MV-4-11 (cell line): Measurements from ENCODE around the gene RAB20.
"Not testable (repeated sequence)": the region's sequence is repeated elsewhere in the genome, so short reads cannot be mapped to it uniquely, and the experiment has no call there.

Experiments
- DNase-seq: peaks from one replicate; lab custom pipeline; 2025; lab: John Stamatoyannopoulos, UW

RAB20 gene

GRCh38 chr13:110491869-110492678, 69.4 kb downstream of the RAB20 start:
- no peak for DNase-seq

DNA sequence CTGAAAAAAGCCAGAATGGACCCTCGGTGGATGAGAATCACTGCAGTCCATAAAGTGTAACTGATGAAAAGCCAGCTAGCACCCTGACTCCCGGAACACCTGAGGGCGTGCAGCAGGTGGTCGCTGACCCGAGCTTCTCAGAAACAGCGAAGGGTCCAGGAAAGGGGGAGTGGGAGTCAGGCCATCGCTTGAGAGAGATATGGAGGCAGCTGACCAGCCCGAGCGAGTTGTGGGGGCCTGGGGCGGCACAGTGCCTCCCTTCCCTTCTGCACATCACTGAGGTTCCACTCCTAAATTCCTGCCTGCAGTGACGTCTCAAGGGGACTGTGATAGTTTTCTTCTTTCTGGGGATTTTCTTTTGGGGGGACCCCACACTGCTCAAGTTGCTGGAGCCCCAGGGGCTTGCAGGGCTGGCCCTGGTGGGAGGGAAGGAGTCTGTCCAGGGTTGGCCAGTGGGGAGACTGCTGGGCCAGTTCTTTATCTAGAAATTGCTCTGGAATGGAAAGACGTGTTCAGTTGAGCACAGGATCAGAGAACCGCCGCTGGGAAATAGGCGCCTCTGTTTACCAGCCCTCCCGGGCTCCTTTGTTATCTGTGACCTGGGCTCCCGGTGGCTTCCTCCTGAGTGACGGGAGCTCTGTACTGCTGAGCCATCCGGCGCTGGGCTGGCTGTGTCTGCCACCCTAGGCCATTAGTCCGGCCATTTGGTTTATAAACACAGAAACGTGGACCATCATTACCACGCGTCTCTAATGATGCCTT, 71.3 kb downstream of the RAB20 start:
- DNase-seq = no peak

GRCh38 chr13:110486880-110487279, 74.6 kb downstream of the RAB20 start:
- DNase-seq = not testable (repeated sequence)

DNA sequence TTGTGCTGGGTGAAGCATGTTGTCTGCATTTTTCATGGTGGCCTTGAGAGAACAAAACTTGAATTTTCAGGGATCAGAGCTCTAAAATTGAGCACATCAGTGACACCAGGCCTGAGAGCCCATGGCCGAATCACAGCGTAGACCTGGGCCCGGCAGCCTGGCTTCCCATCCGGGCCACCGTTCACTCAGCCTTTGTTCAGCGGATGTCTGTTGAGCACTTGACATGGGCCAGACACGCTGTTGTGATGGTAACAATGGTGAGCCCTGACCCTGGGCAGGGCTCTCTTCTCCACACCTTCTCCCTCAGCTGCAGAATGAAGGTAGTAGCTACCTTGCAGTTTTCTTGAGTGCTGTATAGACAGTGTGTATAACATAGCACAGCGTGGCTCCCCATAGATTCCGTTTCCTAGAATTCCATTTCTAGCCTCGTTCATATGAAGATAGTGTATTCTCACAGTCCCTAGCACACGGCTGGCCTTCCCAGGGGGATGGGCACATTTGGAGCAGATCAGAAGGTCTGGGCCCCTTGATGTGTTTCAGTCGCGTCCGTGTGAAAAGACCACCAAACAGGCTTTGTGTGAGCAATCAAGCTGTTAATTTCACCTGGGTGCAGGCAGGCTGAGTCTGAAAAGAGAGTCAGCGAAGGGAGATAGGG, 75.3 kb downstream of the RAB20 start:
- no peak for DNase-seq

DNA sequence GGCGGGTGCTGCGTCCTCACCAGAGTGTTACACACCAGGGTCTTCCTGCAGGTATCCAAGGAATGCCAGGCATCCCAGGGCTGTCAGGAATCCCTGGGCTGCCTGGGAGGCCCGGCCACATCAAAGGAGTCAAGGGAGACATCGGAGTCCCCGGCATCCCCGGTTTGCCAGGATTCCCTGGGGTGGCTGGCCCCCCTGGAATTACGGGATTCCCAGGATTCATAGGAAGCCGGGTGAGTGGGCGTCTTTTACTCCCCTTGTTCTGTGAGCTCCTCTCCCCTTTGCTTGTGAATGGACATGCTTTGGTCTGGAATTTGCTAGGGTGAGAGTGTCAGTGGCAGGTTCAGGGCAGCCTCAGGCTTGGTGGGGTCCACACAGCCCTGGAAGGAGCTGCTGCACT, 75.9 kb downstream of the RAB20 start:
- DNase-seq = no peak

DNA sequence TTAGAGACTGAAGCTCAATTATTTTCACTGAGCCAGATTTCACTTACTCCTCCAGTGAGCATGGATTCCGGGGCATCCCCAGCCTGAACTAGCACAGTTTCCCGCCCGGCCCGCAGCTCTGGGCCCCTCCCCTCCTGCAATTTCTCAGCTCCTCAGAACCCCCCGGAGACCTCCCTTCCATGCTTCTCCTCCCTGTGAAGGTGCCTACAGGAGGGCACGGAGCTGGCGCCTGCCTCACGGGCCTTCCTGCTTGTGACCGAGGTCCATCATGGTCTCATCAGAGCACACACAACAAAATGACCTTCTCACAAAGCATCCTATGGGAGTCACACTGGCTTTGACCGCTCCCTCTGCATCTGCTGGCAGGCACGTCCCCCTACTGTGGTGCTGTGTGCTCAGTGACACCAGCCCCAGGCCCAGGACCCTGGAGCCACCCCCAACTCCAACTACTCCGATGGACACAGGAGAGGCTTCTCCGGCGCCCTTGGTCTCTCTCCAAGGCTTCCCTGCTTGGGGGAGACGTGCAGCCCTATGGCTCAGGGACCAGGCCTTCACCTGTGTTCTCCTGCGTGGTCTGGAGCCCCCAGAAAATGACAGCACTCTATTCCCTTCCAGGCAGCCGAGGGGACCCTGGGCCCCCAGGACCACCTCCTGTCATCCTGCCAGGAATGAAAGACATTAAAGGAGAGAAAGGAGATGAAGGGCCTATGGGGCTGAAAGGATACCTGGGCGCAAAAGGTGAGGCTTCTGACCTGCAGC, 77.1 kb downstream of the RAB20 start:
- DNase-seq = no peak

GRCh38 chr13:110483386-110483968, 78.0 kb downstream of the RAB20 start:
- no peak for DNase-seq

DNA sequence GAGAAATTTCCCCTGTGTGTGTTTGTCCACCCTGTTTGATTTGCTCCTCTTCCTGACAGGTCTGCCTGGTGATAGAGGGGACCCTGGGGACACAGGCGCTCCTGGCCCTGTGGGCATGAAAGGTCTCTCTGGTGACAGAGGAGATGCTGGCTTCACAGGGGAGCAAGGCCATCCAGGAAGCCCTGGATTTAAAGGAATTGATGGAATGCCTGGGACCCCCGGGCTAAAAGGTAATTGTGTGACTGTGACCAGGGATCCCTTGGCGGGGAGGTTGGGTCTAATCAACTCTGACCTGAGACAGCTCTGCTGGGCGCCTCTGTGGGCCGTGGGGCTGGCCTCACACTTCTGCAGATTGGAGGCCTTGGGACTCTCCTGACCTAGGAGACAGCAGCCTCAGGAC, 81.4 kb downstream of the RAB20 start:
- DNase-seq = no peak

DNA sequence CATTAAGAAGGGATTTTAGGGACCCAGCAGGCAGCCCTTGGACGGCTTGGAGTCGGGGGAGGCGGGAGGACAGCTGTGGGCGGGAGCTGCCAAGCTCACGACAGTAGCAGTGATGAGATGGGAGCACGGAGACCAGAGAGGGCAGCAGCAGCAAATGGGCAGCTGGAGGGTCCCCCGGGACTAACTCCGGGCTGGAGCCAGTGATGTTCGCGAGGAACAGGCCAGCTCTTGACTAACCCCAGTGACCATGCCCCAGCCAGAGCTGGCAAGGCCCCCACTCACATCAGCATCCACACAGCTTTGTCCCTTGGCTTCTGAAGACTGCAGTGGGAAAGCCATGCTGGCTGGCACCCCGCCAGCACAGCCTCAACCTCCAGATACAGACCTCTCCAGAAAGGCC, 81.9 kb downstream of the RAB20 start:
- DNase-seq = no peak

DNA sequence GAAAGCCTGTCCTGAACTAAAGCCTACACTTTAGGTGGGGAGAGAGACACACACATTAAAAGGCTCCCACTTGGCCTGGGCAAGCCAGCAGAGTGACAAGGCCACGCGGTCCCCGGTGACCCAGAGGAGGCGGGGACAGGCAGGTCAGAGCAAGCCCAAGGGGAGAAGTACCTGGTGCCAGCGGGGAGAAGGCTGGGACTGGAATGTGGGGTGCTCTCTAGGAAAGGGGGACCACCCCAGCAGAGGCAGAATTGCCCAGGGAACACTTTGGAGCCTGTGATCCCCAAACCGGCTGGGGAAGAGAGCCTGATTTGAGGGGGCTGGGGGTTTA, 82.3 kb downstream of the RAB20 start:
- no peak for DNase-seq

GRCh38 chr13:110478405-110479214, 82.9 kb downstream of the RAB20 start:
- DNase-seq = peak; percentile 60

- no peak for DNase-seq
Measured at GRCh38 chr13:110477706-110478245, 83.7 kb downstream of the RAB20 start.

DNA sequence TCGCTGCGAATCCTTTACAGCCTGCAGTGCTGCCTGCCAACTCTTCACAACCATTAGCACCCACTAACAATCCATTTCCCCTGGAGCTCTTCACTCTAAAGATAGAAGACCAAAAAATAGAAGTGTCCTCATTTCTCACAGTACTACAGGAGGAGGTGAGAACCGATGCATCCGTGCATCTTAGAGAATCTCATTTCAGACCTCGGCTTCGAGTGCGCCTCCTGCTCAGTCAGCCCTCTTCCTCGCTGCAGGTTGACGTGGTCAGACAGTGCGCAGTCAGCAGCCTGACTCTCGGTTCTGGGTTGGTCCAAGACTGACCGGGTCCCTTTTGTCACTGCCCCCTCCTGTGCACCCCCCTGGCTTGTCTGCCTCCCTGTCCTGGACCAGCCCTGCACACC, 85.3 kb downstream of the RAB20 start:
- DNase-seq = no peak

DNA sequence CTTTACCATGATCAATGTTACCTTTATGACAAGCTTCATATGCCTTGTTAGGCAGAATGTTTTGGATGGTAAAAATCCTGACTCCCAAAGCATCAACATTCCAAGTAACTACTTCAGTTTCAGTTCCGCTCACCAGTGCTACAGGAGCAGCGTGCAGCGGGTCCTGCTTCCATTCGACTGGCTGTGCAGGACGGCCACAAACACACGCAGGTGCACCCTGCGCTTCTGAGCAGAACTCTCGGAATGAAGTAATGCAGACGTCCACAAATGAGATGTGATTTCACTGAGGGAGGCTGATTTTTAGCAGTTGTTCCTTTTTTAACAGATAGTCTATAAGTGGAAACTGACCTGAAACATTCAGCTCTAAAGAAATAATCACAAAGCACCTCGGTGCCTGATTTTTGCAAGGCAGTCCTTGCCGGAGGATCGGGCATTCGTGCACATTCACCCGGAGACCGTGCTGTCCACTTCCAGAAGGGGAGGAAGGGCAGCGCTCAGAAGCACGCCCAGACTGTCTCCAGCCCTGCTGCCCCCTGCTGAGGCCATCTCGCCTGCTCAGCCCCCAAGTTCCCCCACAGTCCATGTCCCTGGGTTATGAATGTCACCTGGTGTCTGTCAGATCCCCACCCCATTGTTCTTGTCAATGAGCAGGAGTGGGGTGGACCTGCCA, 85.8 kb downstream of the RAB20 start:
- no peak for DNase-seq

DNA sequence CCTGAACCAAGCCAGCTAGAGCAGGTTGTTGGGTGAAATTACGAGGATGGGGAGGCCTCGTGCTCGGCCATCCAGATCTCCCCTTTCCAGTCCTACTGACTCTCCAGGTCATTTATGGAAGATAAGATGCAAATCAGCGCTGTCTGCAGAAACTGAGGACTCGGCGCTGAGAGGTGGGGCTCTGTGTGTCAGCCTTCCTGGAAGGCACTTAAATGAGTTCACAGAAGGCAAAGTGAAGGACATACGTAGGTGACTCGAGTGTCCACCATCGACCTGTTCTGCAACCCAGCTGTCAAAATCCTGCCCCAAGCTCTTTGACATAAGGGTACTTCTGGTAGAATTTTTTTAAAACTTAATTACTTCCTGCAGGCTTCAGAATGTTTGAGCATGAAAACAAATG, 86.4 kb downstream of the RAB20 start:
- DNase-seq = no peak

DNA sequence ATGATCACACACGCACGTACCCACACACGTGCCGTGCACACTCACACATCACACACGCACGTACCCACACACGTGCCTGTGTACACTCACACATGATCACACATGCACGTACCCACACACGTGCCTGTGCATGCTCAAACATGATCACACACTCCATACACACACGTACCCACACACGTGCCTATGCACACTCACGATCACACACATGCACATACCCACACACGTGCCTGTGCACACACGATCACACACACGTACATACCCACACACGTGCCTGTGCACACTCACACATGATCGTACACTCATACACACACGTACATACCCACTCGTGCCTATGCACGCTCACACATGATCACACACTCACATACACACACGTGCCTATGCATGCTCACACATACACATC, 86.8 kb downstream of the RAB20 start:
- DNase-seq = no peak
